GM21381 (cell line): Measurements from ENCODE around the gene CFAP251.

Experiments
- ATAC-seq: cut with Tn5 transposase; IDR thresholded peaks from one replicate; pipeline ENCODE4 v1.9.1; 2021; ENCODE audit warnings: mild to moderate bottlenecking, moderate library complexity; ENCODE audit not compliant: unreplicated experiment

Gene CFAP251

GRCh38 chr12:121996050-121996944 lies 77.9 kb downstream of the CFAP251 start:
- ATAC-seq = no peak

GRCh38 chr12:121996945-121997612 lies 78.7 kb downstream of the CFAP251 start:
- ATAC-seq = no peak

- no peak for ATAC-seq
Measured at GRCh38 chr12:122001466-122002209, 83.2 kb downstream of the CFAP251 start.

GRCh38 chr12:122003651-122004611 lies 85.5 kb downstream of the CFAP251 start:
- no peak for ATAC-seq

GRCh38 chr12:122004633-122005071 lies 86.3 kb downstream of the CFAP251 start:
- ATAC-seq = no peak

- ATAC-seq = no peak
Measured at GRCh38 chr12:122005252-122005776, 86.9 kb downstream of the CFAP251 start.

- ATAC-seq = no peak
Measured at GRCh38 chr12:122006186-122006926, 88.0 kb downstream of the CFAP251 start.

GRCh38 chr12:122009741-122010140 lies 91.3 kb downstream of the CFAP251 start:
- no peak for ATAC-seq

- no peak for ATAC-seq
Measured at GRCh38 chr12:122012184-122012583, 93.8 kb downstream of the CFAP251 start.

- no peak for ATAC-seq
Measured at GRCh38 chr12:122013136-122013535, 94.7 kb downstream of the CFAP251 start.

GRCh38 chr12:122013791-122014590 lies 95.6 kb downstream of the CFAP251 start:
- no peak for ATAC-seq

- ATAC-seq = no peak
Measured at GRCh38 chr12:122014781-122015180, 96.4 kb downstream of the CFAP251 start.

- ATAC-seq = no peak
Measured at GRCh38 chr12:122018457-122018856, 100.1 kb downstream of the CFAP251 start.

- ATAC-seq = no peak
Measured at GRCh38 chr12:122018937-122019336, 100.5 kb downstream of the CFAP251 start.

- ATAC-seq = no peak
Measured at GRCh38 chr12:122020795-122021192, 102.4 kb downstream of the CFAP251 start.

- no peak for ATAC-seq
Measured at GRCh38 chr12:122021193-122021821, 102.9 kb downstream of the CFAP251 start.

GRCh38 chr12:122021822-122022392 lies 103.5 kb downstream of the CFAP251 start, which contains the start of gene BCL7A:
Gene BCL7A, plus strand, starts transcription at chr12:122021884. Its CDS starts 208 bp downstream, at chr12:122022092.
- ATAC-seq = no peak
